Immature natural killer cell (primary cell): Measurements from ENCODE around the gene DPP9. TPM values are rescaled to one million over a fixed set of nuclear protein-coding genes. Genes with fewer than 3 reads are reported as not detected.

ENCODE experiments used
- DNase-seq, 3 donors: peaks; one replicate each; pipeline ENCODE4 v3.0.0; 2022; ENCODE audit warnings: mixed read lengths in 1 of 3
- H3K27ac Mint-ChIP-seq, 6 donors: one replicate each; pipeline ENCODE4 v1.8.0; 2020; ENCODE audit warnings: mixed read lengths in 6 of 6, mild to moderate bottlenecking in 5 of 6, inconsistent platforms in 4 of 6, moderate library complexity in 3 of 6
- H3K27me3 Mint-ChIP-seq, 3 donors: one replicate each; pipeline ENCODE4 v1.8.0; 2020 to 2021; ENCODE audit warnings: low read depth in 3 of 3, mild to moderate bottlenecking in 3 of 3, mixed read lengths in 3 of 3, moderate library complexity in 3 of 3, inconsistent platforms in 1 of 3
- H3K36me3 Mint-ChIP-seq, 3 donors: one replicate each; pipeline ENCODE4 v1.8.0; 2020; ENCODE audit warnings: mixed read lengths in 3 of 3, inconsistent platforms in 2 of 3, mild to moderate bottlenecking in 2 of 3
- H3K4me1 Mint-ChIP-seq, 2 donors: one replicate each; pipeline ENCODE4 v1.8.0; 2020; ENCODE audit warnings: inconsistent platforms in 2 of 2, mild to moderate bottlenecking in 2 of 2, mixed read lengths in 2 of 2, moderate library complexity in 1 of 2
- H3K4me3 Mint-ChIP-seq, 5 donors: one replicate each; pipeline ENCODE4 v1.8.0; 2020; ENCODE audit warnings: mild to moderate bottlenecking in 5 of 5, mixed read lengths in 5 of 5, inconsistent platforms in 3 of 5, moderate library complexity in 3 of 5
- H3K9me3 Mint-ChIP-seq, 6 donors: one replicate each; pipeline ENCODE4 v1.8.0; 2020; ENCODE audit warnings: mild to moderate bottlenecking in 6 of 6, mixed read lengths in 6 of 6, inconsistent platforms in 4 of 6, moderate library complexity in 3 of 6
- polyA plus RNA-seq, 3 donors: library from polyadenylated mRNA; unstranded; fragments of 300-500 nt; fragmentation: Illumina TruSeq; gene quantifications; one replicate each; pipeline ENCODE4 v1.2.3, GENCODE V29; 2021

The DPP9 gene
- polyA plus RNA-seq, 3 donors from 2014 or later: 17.8 to 81.6 (median 25.0) TPM

DNA sequence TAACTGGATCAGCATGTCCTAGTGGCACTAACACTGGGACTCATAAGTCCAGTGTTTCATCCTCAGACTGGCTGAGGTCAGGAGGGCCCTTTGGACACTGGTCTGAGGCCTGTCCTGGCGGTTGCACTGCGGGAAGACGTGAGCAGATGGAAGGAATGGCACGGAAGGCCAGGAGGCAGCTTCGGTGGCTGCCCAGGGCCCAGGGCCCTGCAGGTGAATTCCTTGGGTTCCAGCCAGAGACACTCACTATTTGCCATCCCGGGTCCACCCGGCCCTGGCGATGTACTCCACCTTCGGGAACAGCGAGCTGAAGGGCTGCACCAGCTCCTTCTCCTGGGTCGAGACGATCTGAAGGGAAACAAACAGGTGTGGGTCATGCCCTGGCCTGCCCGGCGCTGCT lies 26.3 kb downstream of the DPP9 start:
- H3K4me3 Mint-ChIP-seq: no peak overlapping the region
- peaks cover 7 to 31% (median 14%) of the 10 kb centered on the region in 3 donors for H3K36me3 Mint-ChIP-seq
- H3K27ac Mint-ChIP-seq: no peak overlapping the region

DNA sequence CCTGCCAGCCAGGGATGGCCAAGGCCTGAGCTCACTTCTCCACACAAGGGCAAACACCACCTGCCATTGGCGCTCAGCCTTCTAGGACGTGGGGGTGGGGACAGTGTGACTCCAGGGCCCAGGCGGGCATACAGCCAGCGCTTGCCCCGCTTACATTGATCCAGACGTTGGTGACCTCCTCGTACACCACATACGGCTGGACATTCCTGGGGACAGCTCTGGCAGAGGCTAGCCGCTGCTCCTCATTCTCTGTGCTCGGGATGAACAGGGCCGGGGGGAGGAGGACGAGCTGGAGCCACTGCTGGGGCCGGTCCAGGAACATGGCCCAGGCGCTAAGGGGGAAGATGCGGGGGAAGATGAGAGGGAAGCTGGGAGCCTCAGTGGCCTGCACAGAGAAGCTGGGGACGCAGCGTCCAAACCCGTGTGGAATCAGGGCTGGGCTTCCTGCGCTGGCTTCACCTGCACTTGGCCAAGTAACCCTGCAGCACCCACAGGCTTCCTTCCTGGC lies 28.4 kb downstream of the DPP9 start:
- Mint-ChIP-seq H3K4me1 (peaks cover 0 to 2% of the 10 kb centered on the region in 2 donors), H3K9me3 (no peaks in the 10 kb centered on the region), H3K27ac (no peak overlapping the region), H3K36me3 (peaks cover 10 to 37% (median 14%) of the 10 kb centered on the region in 3 donors), H3K4me3 (no peak overlapping the region), H3K27me3 (no peaks in the 10 kb centered on the region)
- no peak for DNase-seq

More for the DNA sequence above, 26.3 kb downstream of the DPP9 start:
- Mint-ChIP-seq H3K9me3 (no peaks in the 10 kb centered on the region), H3K4me1 (peaks cover 0 to 2% of the 10 kb centered on the region in 2 donors), H3K27me3 (peaks cover 0 to under 1% (median 0%) of the 10 kb centered on the region in 3 donors)
- DNase-seq: no peak

DNA sequence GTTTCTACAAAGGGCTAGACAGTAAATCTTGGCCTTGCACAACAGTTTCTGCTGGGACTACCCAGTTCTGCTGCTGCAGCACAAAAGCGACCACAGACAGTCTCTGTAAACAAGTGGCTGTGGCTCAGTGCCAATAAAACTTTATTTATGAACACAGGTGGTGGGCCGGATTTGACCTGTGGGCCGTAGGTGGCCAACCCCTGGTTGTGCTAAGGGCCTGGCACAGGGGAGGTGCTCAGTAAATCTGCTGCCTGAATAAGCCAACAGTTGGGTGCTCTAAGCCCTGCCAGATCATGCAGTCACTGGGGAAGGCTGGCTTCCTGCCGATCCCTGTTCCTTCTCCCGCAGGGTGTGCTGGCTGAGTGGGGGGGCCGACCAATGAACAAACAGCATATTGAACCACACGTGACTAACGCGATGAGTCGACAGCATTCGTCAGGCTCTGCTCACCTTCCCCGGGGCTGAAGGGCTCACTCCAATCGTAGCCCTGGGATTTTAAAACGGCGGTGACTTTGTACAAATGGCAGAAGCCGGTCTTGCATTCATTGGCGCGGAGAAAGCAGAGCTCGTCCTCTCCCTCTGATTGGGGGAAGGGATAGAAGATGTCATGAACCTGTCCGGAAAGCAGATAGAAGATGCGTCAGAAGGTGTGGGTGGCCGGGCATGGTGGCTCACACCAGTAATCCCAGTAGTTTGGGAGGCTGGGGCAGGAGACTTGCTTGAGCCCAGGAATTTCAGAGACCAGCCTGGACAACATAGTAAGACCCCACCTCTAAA lies 29.2 kb downstream of the DPP9 start:
- Mint-ChIP-seq H3K9me3 (no peaks in the 10 kb centered on the region), H3K27ac (no peak overlapping the region), H3K36me3 (peaks cover 10 to 38% (median 14%) of the 10 kb centered on the region in 3 donors), H3K4me1 (peaks cover 0 to 2% of the 10 kb centered on the region in 2 donors), H3K27me3 (no peaks in the 10 kb centered on the region), H3K4me3 (no peak overlapping the region)
- no peak for DNase-seq

DNA sequence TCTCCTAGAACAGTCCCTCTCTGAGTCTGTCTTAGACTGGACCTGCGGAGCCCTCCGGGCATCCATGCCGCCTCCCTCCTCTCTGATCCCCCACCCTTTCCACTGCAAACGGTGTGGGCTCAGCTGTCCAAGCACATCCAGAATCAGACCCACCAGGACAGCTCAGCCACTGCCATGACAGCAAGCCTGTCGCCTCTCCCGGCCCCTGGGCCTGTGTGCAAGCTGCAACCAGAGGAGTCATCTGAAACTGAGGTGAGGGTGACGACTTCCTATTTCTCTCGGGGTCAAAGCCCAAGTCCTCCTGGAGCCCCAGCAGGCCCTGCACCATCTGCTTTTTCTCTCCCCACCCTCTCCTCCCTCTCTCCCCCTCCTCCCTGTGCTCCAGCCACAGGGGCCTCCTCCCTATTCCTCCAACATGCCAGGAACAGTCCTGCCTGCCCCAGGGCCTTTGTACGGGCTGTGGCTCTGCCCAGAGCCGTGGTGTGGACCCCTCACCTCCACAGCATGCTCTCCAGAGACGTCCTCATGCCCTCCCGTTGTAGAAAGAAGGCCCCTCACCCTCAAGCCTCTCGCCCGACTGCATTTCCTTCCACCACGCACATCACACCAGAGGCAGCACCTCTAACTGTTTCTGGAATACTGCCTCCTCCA lies 30.0 kb downstream of the DPP9 start:
- Mint-ChIP-seq H3K36me3 (peaks cover 10 to 37% (median 14%) of the 10 kb centered on the region in 3 donors), H3K4me3 (no peak overlapping the region), H3K4me1 (peaks cover 0 to 2% of the 10 kb centered on the region in 2 donors), H3K27ac (peak overlapping the region in 3 of 6 donors; percentile 24 to 73 (median 71)), H3K9me3 (no peaks in the 10 kb centered on the region), H3K27me3 (no peaks in the 10 kb centered on the region)
- no peak for DNase-seq

DNA sequence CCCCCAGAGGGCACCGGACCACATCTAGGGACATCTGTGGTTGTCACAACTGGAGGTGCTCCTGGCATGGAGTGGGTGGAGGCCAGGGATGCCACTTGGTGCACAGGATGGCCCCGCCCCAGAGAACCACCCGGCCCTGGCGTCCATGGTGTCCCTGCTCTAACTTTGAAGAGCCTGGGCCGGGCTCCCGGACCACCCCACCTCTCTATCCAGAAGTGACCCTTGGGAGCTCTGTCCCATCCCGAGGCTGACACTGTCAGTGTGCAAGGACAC lies 30.6 kb downstream of the DPP9 start:
- DNase-seq: no peak
- Mint-ChIP-seq H3K9me3 (no peaks in the 10 kb centered on the region), H3K36me3 (peaks cover 10 to 35% (median 14%) of the 10 kb centered on the region in 3 donors), H3K4me1 (peaks cover 0 to 2% of the 10 kb centered on the region in 2 donors), H3K27ac (no peak overlapping the region), H3K4me3 (no peak overlapping the region), H3K27me3 (no peaks in the 10 kb centered on the region)

DNA sequence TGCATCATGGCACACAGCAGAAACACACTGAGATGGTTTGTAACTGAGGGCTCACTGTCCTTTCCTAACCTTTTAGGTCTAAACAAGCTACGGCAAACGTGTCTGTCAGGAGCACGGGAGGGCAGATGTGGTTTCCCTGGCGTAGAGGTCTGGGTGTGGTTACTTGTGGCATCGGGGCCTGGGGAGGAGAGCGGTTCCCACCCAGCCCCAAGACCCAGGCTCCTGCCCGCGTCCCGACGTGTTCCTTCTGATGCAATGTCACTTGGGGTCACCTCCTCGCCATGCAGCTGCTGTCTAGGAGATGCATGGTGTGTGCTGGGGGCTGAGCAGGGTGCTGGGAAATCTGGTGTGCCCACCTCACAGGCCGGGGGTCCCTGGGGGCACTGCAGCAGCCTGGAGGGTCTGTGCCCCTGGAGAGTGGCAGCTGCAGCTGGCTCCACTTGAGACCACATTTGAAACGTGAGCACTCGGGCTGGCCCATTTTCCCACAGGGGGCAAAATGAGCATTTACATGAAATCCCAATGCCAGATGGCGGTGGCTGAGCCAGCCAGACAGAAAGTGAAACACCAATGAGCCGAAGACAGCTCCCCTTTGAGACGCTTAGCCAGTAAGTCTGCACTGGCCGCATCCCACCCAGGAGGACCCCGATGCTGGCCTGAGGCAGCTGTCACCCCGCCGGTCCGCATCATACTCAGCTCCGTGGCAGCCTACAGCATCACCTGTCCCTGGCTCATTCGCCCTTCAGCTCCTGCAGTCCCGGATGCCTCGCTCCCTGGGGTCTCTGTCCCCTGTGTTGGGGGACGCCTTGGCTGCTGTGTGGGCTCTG lies 31.2 kb downstream of the DPP9 start:
- no peak for DNase-seq
- Mint-ChIP-seq H3K27ac (peak overlapping the region in 1 of 6 donors; percentile 16), H3K9me3 (no peaks in the 10 kb centered on the region), H3K4me3 (no peak overlapping the region), H3K27me3 (no peaks in the 10 kb centered on the region), H3K4me1 (peaks cover 0 to 2% of the 10 kb centered on the region in 2 donors), H3K36me3 (peaks cover 10 to 31% (median 14%) of the 10 kb centered on the region in 3 donors)

DNA sequence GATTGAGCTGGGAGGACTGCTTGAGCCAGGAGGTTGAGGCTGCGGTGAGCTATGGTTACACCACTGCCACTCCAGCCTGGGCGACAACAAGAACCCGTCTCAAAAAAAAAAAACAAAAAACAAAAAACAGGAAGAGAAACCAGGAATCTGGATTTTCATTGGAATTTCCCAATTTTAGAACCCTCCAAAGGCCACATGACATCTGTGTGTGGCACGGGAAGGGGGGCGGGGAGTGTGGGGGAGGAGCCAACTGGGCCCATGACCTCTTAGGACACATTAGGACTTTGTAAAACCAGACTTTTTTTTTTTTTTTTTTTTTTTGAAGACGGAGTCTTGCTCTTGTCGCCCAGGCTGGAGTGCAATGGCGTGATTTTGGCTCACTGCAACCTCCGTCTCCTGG lies 32.3 kb downstream of the DPP9 start:
- H3K4me1 Mint-ChIP-seq: peaks cover 0 to 2% of the 10 kb centered on the region in 2 donors
- H3K9me3 Mint-ChIP-seq: no peaks in the 10 kb centered on the region
- peaks cover 14 to 27% (median 14%) of the 10 kb centered on the region in 3 donors for H3K36me3 Mint-ChIP-seq
- no peaks in the 10 kb centered on the region for H3K27me3 Mint-ChIP-seq
- H3K4me3 Mint-ChIP-seq: no peak overlapping the region
- H3K27ac Mint-ChIP-seq: no peak overlapping the region
- no peak for DNase-seq

DNA sequence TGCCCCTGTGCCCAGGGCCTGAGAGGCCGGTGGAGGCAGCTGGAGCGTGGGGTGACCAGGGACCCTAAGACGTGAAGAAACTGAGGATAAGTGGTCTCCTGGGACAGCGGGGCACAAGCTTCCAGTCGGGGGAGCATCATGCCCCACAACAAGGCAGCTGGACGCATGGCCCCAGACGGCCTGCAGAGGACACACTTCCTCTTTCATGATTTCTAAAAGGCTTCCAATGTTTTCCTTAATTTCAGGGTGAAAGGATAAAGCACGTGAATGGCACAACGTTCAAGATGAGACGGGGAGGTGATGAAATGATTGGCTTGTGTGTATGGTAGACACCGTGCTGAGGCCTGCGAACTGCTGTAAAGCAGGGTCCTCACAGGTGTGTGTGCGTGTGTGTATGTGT lies 33.3 kb downstream of the DPP9 start:
- peak overlapping the region in 3 of 6 donors; percentile 21 to 78 (median 49) for H3K27ac Mint-ChIP-seq
- H3K4me1 Mint-ChIP-seq: peaks cover 0 to 2% of the 10 kb centered on the region in 2 donors
- no peaks in the 10 kb centered on the region for H3K27me3 Mint-ChIP-seq
- H3K36me3 Mint-ChIP-seq: peaks cover 14 to 27% (median 14%) of the 10 kb centered on the region in 3 donors
- no peak overlapping the region for H3K4me3 Mint-ChIP-seq
- DNase-seq: no peak
- no peaks in the 10 kb centered on the region for H3K9me3 Mint-ChIP-seq

DNA sequence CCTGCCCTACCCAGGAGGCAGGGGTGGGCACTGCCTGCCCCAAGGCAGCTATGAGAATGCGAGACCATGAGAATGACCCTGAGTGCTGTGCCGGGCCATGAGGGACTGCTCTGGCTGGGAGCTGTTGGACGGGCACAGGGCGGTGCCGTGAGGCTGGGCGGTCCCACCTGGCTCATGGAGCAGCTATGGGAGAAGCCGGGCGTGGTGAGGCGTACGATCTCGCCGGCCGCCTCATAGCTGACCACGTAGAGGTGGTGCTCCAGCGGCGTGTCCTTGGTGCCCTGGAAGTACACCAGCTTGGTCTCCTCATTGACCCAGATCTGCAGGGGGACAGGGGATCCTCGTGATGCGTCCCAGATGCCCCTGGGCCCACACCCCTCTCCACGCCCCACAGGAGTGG lies 34.2 kb downstream of the DPP9 start:
- no peak overlapping the region for H3K4me3 Mint-ChIP-seq
- H3K36me3 Mint-ChIP-seq: peaks cover 10 to 22% (median 12%) of the 10 kb centered on the region in 3 donors

DNA sequence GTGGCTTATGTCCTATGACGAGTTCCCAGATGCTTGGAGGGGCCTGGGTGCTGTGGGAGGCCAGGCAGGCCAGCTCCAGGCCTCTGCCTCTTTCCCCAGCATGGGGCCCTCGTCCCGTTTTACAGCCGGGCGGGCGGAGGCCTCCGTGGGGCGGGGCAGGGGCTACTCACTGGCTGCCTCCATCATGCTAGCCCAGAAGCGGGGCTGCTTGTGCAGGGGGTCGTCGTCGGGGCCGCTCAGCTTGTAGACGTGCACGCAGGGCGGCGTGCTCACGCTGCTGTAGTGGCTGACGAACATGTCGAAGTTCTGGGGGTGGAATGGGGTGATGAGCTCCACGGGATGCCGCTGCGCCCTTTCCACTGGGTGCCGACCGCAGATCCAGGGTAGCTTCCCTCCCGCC lies 35.1 kb downstream of the DPP9 start:
- no peak overlapping the region for H3K4me3 Mint-ChIP-seq
- H3K36me3 Mint-ChIP-seq: peaks cover 4 to 19% (median 7%) of the 10 kb centered on the region in 3 donors
- no peaks in the 10 kb centered on the region for H3K27me3 Mint-ChIP-seq
- H3K4me1 Mint-ChIP-seq: peaks cover 0 to 2% of the 10 kb centered on the region in 2 donors
- no peaks in the 10 kb centered on the region for H3K9me3 Mint-ChIP-seq
- no peak for DNase-seq
- H3K27ac Mint-ChIP-seq: no peak overlapping the region

More for the DNA sequence above, 34.2 kb downstream of the DPP9 start:
- Mint-ChIP-seq H3K9me3 (no peaks in the 10 kb centered on the region), H3K27me3 (no peaks in the 10 kb centered on the region), H3K27ac (no peak overlapping the region), H3K4me1 (peaks cover 0 to 2% of the 10 kb centered on the region in 2 donors)
- no peak for DNase-seq

DNA sequence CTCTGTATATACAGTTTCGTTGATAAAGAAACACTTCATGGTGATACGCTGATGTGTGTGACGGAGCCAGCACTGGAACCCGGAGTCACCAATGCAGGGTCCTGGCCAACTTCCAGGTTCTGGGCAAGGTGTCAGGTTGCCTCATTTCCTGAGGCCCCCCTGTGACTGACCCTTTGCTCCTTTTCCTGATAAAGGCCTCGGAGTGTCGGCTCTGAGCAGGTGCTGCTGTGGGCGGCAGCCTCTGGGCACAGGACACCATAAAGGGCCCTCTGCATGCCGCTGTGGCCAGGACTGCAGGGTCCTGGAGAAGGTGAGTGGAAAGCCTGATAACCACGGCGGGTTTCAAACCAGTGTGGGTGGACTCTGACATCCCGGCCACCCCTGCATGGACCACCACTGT lies 36.2 kb downstream of the DPP9 start:
- Mint-ChIP-seq H3K36me3 (peaks cover 4 to 14% (median 7%) of the 10 kb centered on the region in 3 donors), H3K4me1 (peaks cover 0 to 2% of the 10 kb centered on the region in 2 donors), H3K4me3 (no peak overlapping the region), H3K9me3 (no peaks in the 10 kb centered on the region), H3K27ac (no peak overlapping the region), H3K27me3 (no peaks in the 10 kb centered on the region)
- DNase-seq: no peak

DNA sequence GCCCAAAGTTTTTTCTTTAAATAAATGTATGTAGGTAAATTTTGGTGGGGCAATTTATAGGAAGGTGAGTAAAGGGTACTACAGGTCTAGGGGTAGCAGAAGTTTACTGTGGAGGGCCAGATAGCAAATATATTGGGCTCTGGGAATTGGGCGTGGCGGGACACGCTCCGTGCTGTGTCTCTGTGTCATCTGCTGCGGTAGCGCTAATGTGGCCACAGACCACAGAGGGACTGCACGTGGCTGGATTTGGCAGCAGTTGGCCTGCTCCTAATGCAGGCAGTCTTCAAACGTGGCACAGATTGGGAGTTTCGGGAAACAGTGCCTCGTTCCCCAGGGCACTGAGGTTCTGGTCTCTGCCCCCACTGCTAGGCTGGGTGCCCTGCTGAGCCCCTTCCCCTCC lies 36.9 kb downstream of the DPP9 start:
- Mint-ChIP-seq H3K4me3 (no peak overlapping the region), H3K36me3 (peaks cover 4 to 10% (median 4%) of the 10 kb centered on the region in 3 donors), H3K27me3 (no peaks in the 10 kb centered on the region), H3K4me1 (no peaks in the 10 kb centered on the region), H3K9me3 (no peaks in the 10 kb centered on the region), H3K27ac (peak overlapping the region in 1 of 6 donors; percentile 64)
- no peak for DNase-seq

DNA sequence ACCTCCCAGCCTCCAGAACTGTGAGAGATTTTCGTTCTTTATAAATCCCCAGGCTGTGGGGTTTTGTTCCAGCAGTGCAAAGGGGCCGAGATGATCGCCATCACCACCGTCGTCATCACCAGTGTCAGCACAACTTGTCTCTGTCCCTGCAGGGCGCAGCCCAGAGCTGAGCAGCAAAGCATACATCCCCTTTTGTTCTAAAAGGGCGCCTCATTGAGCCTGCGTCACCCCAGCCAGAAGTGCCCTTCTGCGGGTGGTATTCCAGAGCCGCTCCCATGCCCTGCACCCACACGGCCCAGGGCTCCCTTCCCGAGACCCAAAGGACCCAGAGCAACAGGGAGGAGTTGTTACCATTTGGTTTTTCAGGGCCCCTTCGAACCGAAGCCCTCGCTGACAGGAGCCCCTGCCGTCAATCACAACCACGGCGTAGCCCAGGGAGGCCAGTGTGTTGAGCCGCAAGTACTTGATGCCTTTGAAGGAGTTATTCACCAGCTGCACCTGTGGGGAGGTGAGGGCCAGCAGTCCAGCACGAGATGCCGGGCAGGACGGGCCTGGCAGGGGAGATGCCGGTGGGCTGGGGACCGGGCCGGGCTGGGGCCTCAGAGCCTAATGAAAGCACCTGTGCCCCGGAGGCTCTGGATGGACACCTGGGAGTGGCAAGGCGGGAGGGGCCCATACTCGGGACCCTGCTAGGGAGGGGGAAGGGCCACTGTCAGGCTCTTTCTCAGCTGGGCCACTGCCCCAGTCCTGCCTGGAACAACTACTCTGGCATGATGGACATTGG lies 39.1 kb downstream of the DPP9 start:
- Mint-ChIP-seq H3K27ac (no peak overlapping the region), H3K9me3 (no peaks in the 10 kb centered on the region), H3K4me3 (no peak overlapping the region), H3K27me3 (peaks cover 0 to 2% (median 0%) of the 10 kb centered on the region in 3 donors), H3K36me3 (peaks cover 0 to 4% (median 4%) of the 10 kb centered on the region in 3 donors), H3K4me1 (no peaks in the 10 kb centered on the region)
- DNase-seq: no peak
